Measurements from ENCODE around the gene ARFGEF3.

The ARFGEF3 gene

GRCh38 chr6:138250053-138250452 lies 88.3 kb downstream of the ARFGEF3 start:
- Histone ChIP-seq H3K4me3 (ENCODE audit: low read depth, low read length) (no peak overlapping the region), H3K27ac (no peak overlapping the region), H3K9me3 (ENCODE audit: severe bottlenecking) (no peaks in the 10 kb centered on the region), H3K27me3 (ENCODE audit: insufficient read depth, low read depth, severe bottlenecking) (no peaks in the 10 kb centered on the region), H3K36me3 (no peaks in the 10 kb centered on the region)
- no peak for TF ChIP-seq CTCF (IDR thresholded peaks at IDR 0.05; ENCODE audit: low read depth, low read length)
- no peak for DNase-seq

- Histone ChIP-seq H3K27me3 (ENCODE audit: insufficient read depth, low read depth, severe bottlenecking) (no peaks in the 10 kb centered on the region), H3K4me3 (ENCODE audit: low read depth, low read length) (no peak overlapping the region), H3K36me3 (no peaks in the 10 kb centered on the region), H3K27ac (no peak overlapping the region), H3K9me3 (ENCODE audit: severe bottlenecking) (no peaks in the 10 kb centered on the region)
- no peak for TF ChIP-seq CTCF (IDR thresholded peaks at IDR 0.05; ENCODE audit: low read depth, low read length)
- DNase-seq = no peak
These were observed 88.9 kb downstream of the ARFGEF3 start for GRCh38 chr6:138250513-138251247.

DNA sequence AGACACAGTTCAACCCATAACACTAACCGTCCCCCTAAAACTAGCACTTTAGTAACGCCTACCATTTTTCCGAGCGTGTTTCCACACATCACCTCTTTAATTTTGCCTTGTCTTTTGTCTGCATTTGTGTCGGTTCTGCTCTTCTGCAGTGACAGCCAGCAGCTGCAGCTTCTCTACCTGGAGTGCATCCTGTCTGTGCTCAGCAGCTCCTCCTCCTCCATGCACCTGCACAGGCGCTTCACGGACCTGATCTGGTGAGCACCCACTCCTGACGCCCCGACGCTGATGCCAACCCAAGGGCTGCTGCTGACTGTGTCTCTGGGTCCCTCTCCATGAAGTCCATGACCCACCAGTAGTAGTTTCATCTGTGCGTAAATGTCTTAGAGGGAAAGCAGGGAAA lies 92.0 kb downstream of the ARFGEF3 start:
- no peaks in the 10 kb centered on the region for H3K9me3 ChIP-seq (ENCODE audit: severe bottlenecking)
- no peak overlapping the region for H3K4me3 ChIP-seq (ENCODE audit: low read depth, low read length)
- DNase-seq = no peak
- no peak overlapping the region for H3K27ac ChIP-seq
- H3K27me3 ChIP-seq (ENCODE audit: insufficient read depth, low read depth, severe bottlenecking) = no peaks in the 10 kb centered on the region
- no peak for TF ChIP-seq CTCF (IDR thresholded peaks at IDR 0.05; ENCODE audit: low read depth, low read length)
- H3K36me3 ChIP-seq = no peaks in the 10 kb centered on the region; the same call in 1 of the 2 replicates

DNA sequence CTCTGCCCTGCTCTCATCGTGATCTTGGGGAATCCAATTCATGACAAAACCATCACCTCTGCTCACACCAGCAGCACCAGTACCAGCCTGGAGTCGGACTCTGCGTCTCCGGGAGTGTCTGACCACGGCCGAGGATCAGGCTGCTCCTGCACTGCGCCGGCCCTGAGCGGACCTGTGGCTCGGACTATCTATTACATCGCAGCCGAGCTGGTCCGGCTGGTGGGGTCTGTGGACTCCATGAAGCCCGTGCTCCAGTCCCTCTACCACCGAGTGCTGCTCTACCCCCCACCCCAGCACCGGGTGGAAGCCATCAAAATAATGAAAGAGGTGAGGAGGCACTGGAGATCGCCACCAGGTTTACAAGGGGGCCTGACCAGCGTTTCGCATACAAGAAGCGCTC lies 93.7 kb downstream of the ARFGEF3 start:
- H3K9me3 ChIP-seq (ENCODE audit: severe bottlenecking) = no peaks in the 10 kb centered on the region
- no peaks in the 10 kb centered on the region for H3K27me3 ChIP-seq (ENCODE audit: insufficient read depth, low read depth, severe bottlenecking)
- H3K27ac ChIP-seq = no peak overlapping the region
- no peak for TF ChIP-seq CTCF (IDR thresholded peaks at IDR 0.05; ENCODE audit: low read depth, low read length)
- H3K4me3 ChIP-seq (ENCODE audit: low read depth, low read length) = no peak overlapping the region
- no peak for DNase-seq
- H3K36me3 ChIP-seq = no peaks in the 10 kb centered on the region; the same call in 1 of the 2 replicates

- no peak for DNase-seq
- Histone ChIP-seq H3K4me3 (ENCODE audit: low read depth, low read length) (no peak overlapping the region), H3K36me3 (no peaks in the 10 kb centered on the region; the same call in 1 of the 2 replicates), H3K9me3 (ENCODE audit: severe bottlenecking) (no peaks in the 10 kb centered on the region), H3K27ac (no peak overlapping the region), H3K27me3 (ENCODE audit: insufficient read depth, low read depth, severe bottlenecking) (no peaks in the 10 kb centered on the region)
- TF ChIP-seq CTCF (IDR thresholded peaks at IDR 0.05; ENCODE audit: low read depth, low read length) = no peak
These were observed 95.9 kb downstream of the ARFGEF3 start for GRCh38 chr6:138257638-138258040.

- Histone ChIP-seq H3K9me3 (ENCODE audit: severe bottlenecking) (no peaks in the 10 kb centered on the region), H3K36me3 (no peaks in the 10 kb centered on the region; the same call in 1 of the 2 replicates), H3K27ac (no peak overlapping the region), H3K4me3 (ENCODE audit: low read depth, low read length) (no peak overlapping the region), H3K27me3 (ENCODE audit: insufficient read depth, low read depth, severe bottlenecking) (no peaks in the 10 kb centered on the region)
- DNase-seq = no peak
- no peak for TF ChIP-seq CTCF (IDR thresholded peaks at IDR 0.05; ENCODE audit: low read depth, low read length)
These were observed 96.5 kb downstream of the ARFGEF3 start for GRCh38 chr6:138258197-138258596.
